Hepatocyte (in vitro differentiated cells): ENCODE data around the gene RASSF8. TPM values are rescaled to one million over a fixed set of nuclear protein-coding genes. Genes with fewer than 3 reads are reported as not detected.

ENCODE experiments used
- DNase-seq: peaks from one replicate; pipeline ENCODE4 v3.0.0-alpha.2; 2016; ENCODE audit warnings: low spot score
- H2AFZ ChIP-seq: fragments of 200-600 bp; sonication (generic); 2 replicates; pipeline ENCODE4 v1.6.0; 2016; ENCODE audit warnings: antibody characterized with exemption, mild to moderate bottlenecking
- H3K27ac ChIP-seq: fragments of 200-600 bp; sonication (generic); 2 replicates; pipeline ENCODE4 v1.5.1; 2016; ENCODE audit warnings: mild to moderate bottlenecking
- H3K27me3 ChIP-seq: fragments of 200-600 bp; sonication (generic); 2 replicates; pipeline ENCODE4 v1.6.1; 2016
- H3K36me3 ChIP-seq: fragments of 200-600 bp; sonication (generic); replicated peaks from 2 replicates; pipeline ENCODE4 v1.5.1; 2016; ENCODE audit warnings: low read depth; ENCODE audit not compliant: insufficient read depth
- H3K4me1 ChIP-seq: fragments of 200-600 bp; sonication (generic); 2 replicates; pipeline ENCODE4 v1.5.1; 2016; ENCODE audit warnings: mild to moderate bottlenecking, moderate library complexity; ENCODE audit not compliant: insufficient read depth
- H3K4me2 ChIP-seq: fragments of 200-600 bp; sonication (generic); 2 replicates; pipeline ENCODE4 v1.6.0; 2016
- H3K4me3 ChIP-seq: fragments of 200-600 bp; sonication (generic); 2 replicates; pipeline ENCODE4 v1.5.1; 2016; ENCODE audit warnings: mild to moderate bottlenecking
- H3K79me2 ChIP-seq: fragments of 200-600 bp; sonication (generic); 2 replicates; pipeline ENCODE4 v1.6.0; 2017; ENCODE audit warnings: mild to moderate bottlenecking
- H3K9me2 ChIP-seq: fragments of 200-600 bp; sonication (generic); replicated peaks from 2 replicates; pipeline ENCODE4 v1.6.0; 2017; ENCODE audit warnings: mild to moderate bottlenecking; ENCODE audit not compliant: insufficient read depth
- H3K9me3 ChIP-seq: fragments of 200-600 bp; sonication (generic); 2 replicates; pipeline ENCODE4 v1.5.1; 2016; ENCODE audit warnings: low read depth, mild to moderate bottlenecking
- H4K20me1 ChIP-seq: fragments of 200-600 bp; sonication (generic); 2 replicates; pipeline ENCODE4 v1.6.0; 2016; ENCODE audit warnings: mild to moderate bottlenecking; ENCODE audit not compliant: insufficient read depth, poor library complexity, severe bottlenecking
- CTCF ChIP-seq: fragments of 200-600 bp; sonication (generic); IDR thresholded peaks from 2 replicates; pipeline ENCODE4 v1.5.1; 2016; ENCODE audit warnings: antibody characterized with exemption, mild to moderate bottlenecking; ENCODE audit not compliant: poor library complexity
- EZH2 ChIP-seq: fragments of 200-600 bp; sonication (generic); IDR thresholded peaks from 2 replicates; pipeline ENCODE4 v1.6.1; 2016; ENCODE audit warnings: antibody characterized with exemption, mild to moderate bottlenecking, borderline replicate concordance
- EZH2phosphoT487 ChIP-seq: fragments of 200-600 bp; sonication (generic); IDR thresholded peaks from one replicate; pipeline ENCODE4 v1.6.1; 2018; ENCODE audit warnings: antibody characterized with exemption, mild to moderate bottlenecking, low read depth, moderate library complexity; ENCODE audit not compliant: unreplicated experiment, severe bottlenecking
- WGBS: methylation state at CpG from one replicate; pipeline ENCODE4 v1.1.6; 2016; ENCODE audit warnings: low lambda C conversion rate; ENCODE audit errors: missing lambda C conversion rate; 5-methylcytosine and 5-hydroxymethylcytosine counted together
- polyA plus RNA-seq: library from polyadenylated mRNA; unstranded; fragments of >200 nt; fragmentation: Nextera tagmentation; extraction: Ambion mirVana; gene quantifications from 2 replicates; pipeline ENCODE4 v1.2.1, GENCODE V29; 2016
- total RNA-seq: library from RNA; depleted of rRNA; stranded (reverse); fragments of >200 nt; gene quantifications from 2 replicates; pipeline ENCODE4 v1.2.3, GENCODE V29; 2014

Gene RASSF8
- total and polyA plus RNA-seq, 2 experiments from 2014 or later, result 24.6 to 46.2 TPM

GRCh38 chr12:25943940-25944339 lies 14.5 kb upstream of the RASSF8 start:
- Histone ChIP-seq H3K4me1 (peaks cover 3% of the 10 kb centered on the region), H3K4me3 (no peak overlapping the region), H3K27me3 (no peaks in the 10 kb centered on the region), H3K9me2 (no peaks in the 10 kb centered on the region), H3K27ac (no peak overlapping the region), H3K36me3 (no peaks in the 10 kb centered on the region), H3K79me2 (no peaks in the 10 kb centered on the region), H3K4me2 (no peak overlapping the region), H2AFZ (no peak overlapping the region), H4K20me1 (no peaks in the 10 kb centered on the region), H3K9me3 (no peaks in the 10 kb centered on the region)
- TF ChIP-seq EZH2phosphoT487 (no peak), CTCF (no peak), EZH2 (no peak)
- no peak for DNase-seq

- H3K27me3 ChIP-seq, result no peaks in the 10 kb centered on the region
- H3K36me3 ChIP-seq, result no peaks in the 10 kb centered on the region
- no peaks in the 10 kb centered on the region for H4K20me1 ChIP-seq
- no peak overlapping the region for H2AFZ ChIP-seq
- 97% methylated on average over 4 of the region's 4 CpGs for WGBS
- H3K9me2 ChIP-seq, result no peaks in the 10 kb centered on the region
- no peaks in the 10 kb centered on the region for H3K9me3 ChIP-seq
- no peak for DNase-seq
- H3K4me3 ChIP-seq, result no peak overlapping the region
- no peak overlapping the region for H3K4me2 ChIP-seq
- H3K79me2 ChIP-seq, result no peaks in the 10 kb centered on the region
- TF ChIP-seq EZH2 (no peak), EZH2phosphoT487 (no peak), CTCF (no peak)
- H3K27ac ChIP-seq, result no peak overlapping the region
- H3K4me1 ChIP-seq, result no peaks in the 10 kb centered on the region
These were observed 9.1 kb upstream of the RASSF8 start for GRCh38 chr12:25949343-25949742.

- TF ChIP-seq EZH2phosphoT487, result no peak
- TF ChIP-seq CTCF, result no peak
- no peak for TF ChIP-seq EZH2
- Histone ChIP-seq H3K4me2 (no peak overlapping the region), H3K9me2 (no peaks in the 10 kb centered on the region), H3K36me3 (no peaks in the 10 kb centered on the region), H2AFZ (no peak overlapping the region), H4K20me1 (no peaks in the 10 kb centered on the region), H3K4me3 (no peak overlapping the region), H3K27ac (no peak overlapping the region), H3K9me3 (no peaks in the 10 kb centered on the region), H3K27me3 (no peaks in the 10 kb centered on the region), H3K4me1 (no peaks in the 10 kb centered on the region), H3K79me2 (no peaks in the 10 kb centered on the region)
- DNase-seq, result no peak
- WGBS, result 98% methylated on average over 5 of the region's 6 CpGs
These were observed 8.0 kb upstream of the RASSF8 start for GRCh38 chr12:25950329-25951115.
